ENCODE results near the gene GRK2. TPM values are rescaled to one million over a fixed set of nuclear protein-coding genes. Genes with fewer than 3 reads are reported as not detected.

GRK2 gene
- 27.3 and 36.8 TPM in 2 replicates for total RNA-seq

GRCh38 chr11:67266449-67267187 lies at the start of gene GRK2:
GRK2 (plus strand) TSS chr11:67266473; CDS start chr11:67266700, 227 bp downstream.

GRCh38 chr11:67289226-67289650 lies 23.0 kb downstream of the GRK2 start, which contains the start of gene ANKRD13D:
ANKRD13D (plus strand) TSS chr11:67289303; CDS start chr11:67289461, 158 bp downstream.

GRCh38 chr11:67303132-67303834 lies 37.0 kb downstream of the GRK2 start, which contains the start of gene SSH3:
SSH3 (plus strand) TSS chr11:67303530; CDS start chr11:67303626, 96 bp downstream.

Other genes with a start within 250 kb of the GRK2 start
- not detected in 2 replicates for gene SYT12, start 243.3 kb upstream of the GRK2 start, total RNA-seq
- gene RHOD, start 209.6 kb upstream of the GRK2 start, total RNA-seq: 4.9 and 6.2 TPM in 2 replicates
- 27.9 and 34.7 TPM in 2 replicates for gene KDM2A, start 147.2 kb upstream of the GRK2 start, total RNA-seq
- gene ANKRD13D, start 22.8 kb downstream of the GRK2 start, total RNA-seq: 21.4 and 22.4 TPM in 2 replicates
- 7.8 and 9.1 TPM in 2 replicates for gene SSH3, start 37.1 kb downstream of the GRK2 start, total RNA-seq
- gene POLD4, start 87.1 kb downstream of the GRK2 start, total RNA-seq: 41.0 and 52.0 TPM in 2 replicates
- 0.61 and 1.3 TPM in 2 replicates for gene CLCF1, start 107.1 kb downstream of the GRK2 start, total RNA-seq
- 5.2 TPM in 2 replicates for gene RAD9A, start 125.5 kb downstream of the GRK2 start, total RNA-seq
- gene PPP1CA, start 135.4 kb downstream of the GRK2 start, total RNA-seq: 250 and 273 TPM in 2 replicates
- gene TBC1D10C, start 137.6 kb downstream of the GRK2 start, total RNA-seq: not detected in 2 replicates
- gene CARNS1, start 149.2 kb downstream of the GRK2 start, total RNA-seq: 0.15 and 0.32 TPM in 2 replicates
- gene RPS6KB2, start 162.0 kb downstream of the GRK2 start, total RNA-seq: 43.2 and 52.9 TPM in 2 replicates
- gene PTPRCAP, start 171.2 kb downstream of the GRK2 start, total RNA-seq: 0.30 and 0.97 TPM in 2 replicates
- gene CORO1B, start 177.0 kb downstream of the GRK2 start, total RNA-seq: 132 and 167 TPM in 2 replicates
- gene GPR152, start 186.3 kb downstream of the GRK2 start, total RNA-seq: not detected in 2 replicates
- gene CABP4, start 188.9 kb downstream of the GRK2 start, total RNA-seq: 0.65 and 1.4 TPM in 2 replicates
- 22.4 and 33.3 TPM in 2 replicates for gene TMEM134, start 202.8 kb downstream of the GRK2 start, total RNA-seq
- gene AIP, start 216.6 kb downstream of the GRK2 start, total RNA-seq: 80.1 and 97.4 TPM in 2 replicates
- gene PITPNM1, start 238.9 kb downstream of the GRK2 start, total RNA-seq: 14.3 and 16.9 TPM in 2 replicates
- 12.8 and 23.1 TPM in 2 replicates for gene CDK2AP2, start 241.7 kb downstream of the GRK2 start, total RNA-seq